ENCODE results near the gene RCBTB2. TPM values are rescaled to one million over a fixed set of nuclear protein-coding genes. Genes with fewer than 3 reads are reported as not detected.

The RCBTB2 gene
- total RNA-seq, 1 experiment from 2014 or later = 11.7 TPM

DNA sequence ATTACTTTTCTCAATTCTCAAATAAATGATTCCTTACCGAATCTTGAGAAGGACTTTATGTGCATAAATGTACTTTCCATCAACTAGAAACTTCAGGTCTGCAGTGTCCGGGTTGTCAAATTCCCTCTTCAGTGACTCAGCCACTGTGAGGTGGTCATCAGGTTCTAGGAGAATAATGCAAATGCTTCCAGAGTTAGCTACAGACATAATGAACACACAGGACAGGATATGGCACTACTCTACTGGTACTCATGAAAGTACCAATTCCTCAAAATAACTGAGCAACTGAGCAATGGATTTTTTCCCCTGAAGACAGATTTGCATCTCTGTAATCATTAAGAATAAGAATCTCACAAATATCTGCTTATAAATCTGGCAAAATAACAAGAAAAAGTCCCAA is 31.2 kb downstream of the RCBTB2 start:
- Histone ChIP-seq H3K14ac (ENCODE audit: insufficient read depth, low read length) (no peak overlapping the region), H3K4ac (ENCODE audit: low read depth, low read length) (no peak overlapping the region), H3K9me3 (ENCODE audit: control insufficient read depth, low read depth, low read length) (no peaks in the 10 kb centered on the region), H3K4me2 (ENCODE audit: insufficient read depth, insufficient read length, low read length) (no peak overlapping the region), H3K27me3 (ENCODE audit: insufficient read depth, low read length) (no peaks in the 10 kb centered on the region), H2BK15ac (ENCODE audit: low read depth, low read length) (no peak overlapping the region), H4K20me1 (ENCODE audit: control insufficient read depth, insufficient read depth, insufficient read length) (no peaks in the 10 kb centered on the region), H2BK12ac (ENCODE audit: insufficient read length, low read depth, low read length) (no peak overlapping the region), H3K79me2 (ENCODE audit: insufficient read depth, low read length) (no peaks in the 10 kb centered on the region), H3K79me1 (ENCODE audit: insufficient read depth, low read depth, low read length, poor library complexity, severe bottlenecking) (no peaks in the 10 kb centered on the region), H3K9ac (ENCODE audit: extremely low read depth, insufficient read length, low read length) (no peak overlapping the region), H2BK20ac (ENCODE audit: low read depth, low read length, poor library complexity, severe bottlenecking) (no peak overlapping the region), H3K27ac (ENCODE audit: insufficient read length, low read depth, low read length) (no peak overlapping the region), H4K5ac (ENCODE audit: insufficient read length, low read depth, low read length) (no peak overlapping the region), H2BK5ac (ENCODE audit: insufficient read length, low read length) (no peak overlapping the region), H3T11ph (ENCODE audit: low read length) (no peak overlapping the region), H3K18ac (ENCODE audit: insufficient read length, low read depth, low read length) (no peak overlapping the region), H3K23me2 (ENCODE audit: insufficient read length, low read depth, low read length, poor library complexity, severe bottlenecking) (no peaks in the 10 kb centered on the region), H2BK120ac (ENCODE audit: low read depth, low read length, poor library complexity, severe bottlenecking) (no peak overlapping the region), H3K56ac (ENCODE audit: insufficient read length, low read depth, low read length) (no peak overlapping the region), H2AK5ac (ENCODE audit: insufficient read length, low read length) (no peak overlapping the region), H3K23ac (ENCODE audit: insufficient read length, low read depth, low read length) (no peak overlapping the region), H4K91ac (ENCODE audit: insufficient read length, low read depth, low read length) (no peak overlapping the region), H2AFZ (ENCODE audit: low read length) (no peak overlapping the region), H3K4me1 (ENCODE audit: insufficient read depth, low read length) (peaks cover 5% of the 10 kb centered on the region), H4K8ac (replicated peaks; ENCODE audit: insufficient read length, low read depth, low read length) (no peak overlapping the region)
- Mint-ChIP-seq H3K4me3 (no peak overlapping the region), H3K36me3 (ENCODE audit: insufficient read depth in 1 of 3, low read depth in 3 of 3) (peaks cover 0 to 18% (median 0%) of the 10 kb centered on the region in 3 experiments; a peak in 2 of 7 replicates), H3K9me3 (no peaks in the 10 kb centered on the region), H3K4me1 (peaks cover 20 to 21% of the 10 kb centered on the region in 2 experiments), H3K27me3 (ENCODE audit: low read depth) (no peaks in the 10 kb centered on the region), H3K27ac (no peak overlapping the region)
- no CpG with 5 or more reads among the region's 2 CpGs for WGBS (ENCODE audit: extremely low coverage, insufficient read length, low lambda C conversion rate)
- TF ChIP-seq, protein P1, sequence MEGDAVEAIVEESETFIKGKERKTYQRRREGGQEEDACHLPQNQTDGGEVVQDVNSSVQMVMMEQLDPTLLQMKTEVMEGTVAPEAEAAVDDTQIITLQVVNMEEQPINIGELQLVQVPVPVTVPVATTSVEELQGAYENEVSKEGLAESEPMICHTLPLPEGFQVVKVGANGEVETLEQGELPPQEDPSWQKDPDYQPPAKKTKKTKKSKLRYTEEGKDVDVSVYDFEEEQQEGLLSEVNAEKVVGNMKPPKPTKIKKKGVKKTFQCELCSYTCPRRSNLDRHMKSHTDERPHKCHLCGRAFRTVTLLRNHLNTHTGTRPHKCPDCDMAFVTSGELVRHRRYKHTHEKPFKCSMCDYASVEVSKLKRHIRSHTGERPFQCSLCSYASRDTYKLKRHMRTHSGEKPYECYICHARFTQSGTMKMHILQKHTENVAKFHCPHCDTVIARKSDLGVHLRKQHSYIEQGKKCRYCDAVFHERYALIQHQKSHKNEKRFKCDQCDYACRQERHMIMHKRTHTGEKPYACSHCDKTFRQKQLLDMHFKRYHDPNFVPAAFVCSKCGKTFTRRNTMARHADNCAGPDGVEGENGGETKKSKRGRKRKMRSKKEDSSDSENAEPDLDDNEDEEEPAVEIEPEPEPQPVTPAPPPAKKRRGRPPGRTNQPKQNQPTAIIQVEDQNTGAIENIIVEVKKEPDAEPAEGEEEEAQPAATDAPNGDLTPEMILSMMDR (conservative IDR thresholded peaks at IDR 0.05) = no peak
- no peak for DNase-seq

All from H9 (cell line).